Measurements from ENCODE around the gene ABHD14A. TPM values are rescaled to one million over a fixed set of nuclear protein-coding genes. Genes with fewer than 3 reads are reported as not detected.
A peak's percentile ranks its signal among the peaks of the same experiment; 100 is the strongest.

ABHD14A gene
- total and polyA plus RNA-seq, 2 of the 13 experiments (the other 11 are each of a cell fraction or from before 2014, with no cell fraction given): 29.5 to 46.9 TPM

DNA sequence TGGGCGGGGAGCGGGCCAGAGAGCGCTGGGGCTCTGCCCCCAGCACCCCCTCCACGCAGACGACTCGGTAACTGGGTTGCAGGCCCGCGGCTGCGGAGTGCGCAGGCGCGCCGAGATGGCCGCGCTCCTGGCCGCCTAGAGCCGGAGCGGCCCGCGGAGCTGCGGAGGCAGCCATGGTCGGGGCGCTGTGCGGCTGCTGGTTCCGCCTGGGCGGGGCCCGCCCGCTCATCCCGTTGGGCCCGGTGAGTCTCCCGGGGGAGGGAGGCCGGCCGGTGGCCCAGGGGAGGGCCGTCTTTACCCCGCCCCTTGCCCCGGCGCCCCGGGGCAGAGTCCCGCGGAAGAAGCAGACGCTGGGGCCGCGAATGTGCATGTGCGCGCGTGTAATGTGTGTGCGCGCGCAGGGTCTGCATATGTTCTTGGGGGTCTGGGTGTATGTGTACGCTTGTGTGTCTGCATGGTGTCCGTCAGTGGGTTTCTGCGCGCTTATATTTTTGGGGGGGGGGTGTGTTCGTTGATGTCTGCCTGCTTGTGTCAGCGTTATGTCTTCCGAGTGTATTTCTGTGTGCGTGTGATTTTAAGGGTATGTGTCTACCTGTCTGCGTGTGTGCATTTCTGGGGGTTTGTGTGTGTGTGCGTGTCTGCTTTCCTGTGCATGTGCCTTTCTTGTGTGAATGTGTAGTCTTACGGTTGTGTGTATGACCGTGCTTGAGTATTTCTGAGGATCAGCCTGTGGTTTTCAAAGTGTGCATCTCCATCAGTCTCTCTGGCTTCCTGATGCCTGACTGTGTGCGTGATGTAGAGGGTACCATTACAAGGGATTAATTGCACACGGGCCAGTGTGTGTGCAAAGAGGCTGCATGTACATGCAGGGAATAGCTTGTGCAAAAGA is at the start of gene ABHD14A (continued):
- TF ChIP-seq, protein P1, sequence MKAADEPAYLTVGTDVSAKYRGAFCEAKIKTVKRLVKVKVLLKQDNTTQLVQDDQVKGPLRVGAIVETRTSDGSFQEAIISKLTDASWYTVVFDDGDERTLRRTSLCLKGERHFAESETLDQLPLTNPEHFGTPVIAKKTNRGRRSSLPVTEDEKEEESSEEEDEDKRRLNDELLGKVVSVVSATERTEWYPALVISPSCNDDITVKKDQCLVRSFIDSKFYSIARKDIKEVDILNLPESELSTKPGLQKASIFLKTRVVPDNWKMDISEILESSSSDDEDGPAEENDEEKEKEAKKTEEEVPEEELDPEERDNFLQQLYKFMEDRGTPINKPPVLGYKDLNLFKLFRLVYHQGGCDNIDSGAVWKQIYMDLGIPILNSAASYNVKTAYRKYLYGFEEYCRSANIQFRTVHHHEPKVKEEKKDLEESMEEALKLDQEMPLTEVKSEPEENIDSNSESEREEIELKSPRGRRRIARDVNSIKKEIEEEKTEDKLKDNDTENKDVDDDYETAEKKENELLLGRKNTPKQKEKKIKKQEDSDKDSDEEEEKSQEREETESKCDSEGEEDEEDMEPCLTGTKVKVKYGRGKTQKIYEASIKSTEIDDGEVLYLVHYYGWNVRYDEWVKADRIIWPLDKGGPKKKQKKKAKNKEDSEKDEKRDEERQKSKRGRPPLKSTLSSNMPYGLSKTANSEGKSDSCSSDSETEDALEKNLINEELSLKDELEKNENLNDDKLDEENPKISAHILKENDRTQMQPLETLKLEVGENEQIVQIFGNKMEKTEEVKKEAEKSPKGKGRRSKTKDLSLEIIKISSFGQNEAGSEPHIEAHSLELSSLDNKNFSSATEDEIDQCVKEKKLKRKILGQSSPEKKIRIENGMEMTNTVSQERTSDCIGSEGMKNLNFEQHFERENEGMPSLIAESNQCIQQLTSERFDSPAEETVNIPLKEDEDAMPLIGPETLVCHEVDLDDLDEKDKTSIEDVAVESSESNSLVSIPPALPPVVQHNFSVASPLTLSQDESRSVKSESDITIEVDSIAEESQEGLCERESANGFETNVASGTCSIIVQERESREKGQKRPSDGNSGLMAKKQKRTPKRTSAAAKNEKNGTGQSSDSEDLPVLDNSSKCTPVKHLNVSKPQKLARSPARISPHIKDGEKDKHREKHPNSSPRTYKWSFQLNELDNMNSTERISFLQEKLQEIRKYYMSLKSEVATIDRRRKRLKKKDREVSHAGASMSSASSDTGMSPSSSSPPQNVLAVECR (CRISPR knock-in tag; IDR thresholded peaks at IDR 0.05; ENCODE audit: borderline replicate concordance): peak; percentile 64
- no peak for TF ChIP-seq ZNF264 (CRISPR knock-in tag; IDR thresholded peaks at IDR 0.05)
- peak; percentile 4 for TF ChIP-seq ERF (CRISPR knock-in tag; IDR thresholded peaks at IDR 0.05)
- TF ChIP-seq ATF7-NPFF (CRISPR knock-in tag; IDR thresholded peaks at IDR 0.05; ENCODE audit: low read depth): peak; percentile 52; the same call in 1 of the 2 replicates
- TF ChIP-seq ZBTB38 (CRISPR knock-in tag; IDR thresholded peaks at IDR 0.05): peak; percentile 29; the same call in 1 of the 2 replicates
- TF ChIP-seq, protein P2, sequence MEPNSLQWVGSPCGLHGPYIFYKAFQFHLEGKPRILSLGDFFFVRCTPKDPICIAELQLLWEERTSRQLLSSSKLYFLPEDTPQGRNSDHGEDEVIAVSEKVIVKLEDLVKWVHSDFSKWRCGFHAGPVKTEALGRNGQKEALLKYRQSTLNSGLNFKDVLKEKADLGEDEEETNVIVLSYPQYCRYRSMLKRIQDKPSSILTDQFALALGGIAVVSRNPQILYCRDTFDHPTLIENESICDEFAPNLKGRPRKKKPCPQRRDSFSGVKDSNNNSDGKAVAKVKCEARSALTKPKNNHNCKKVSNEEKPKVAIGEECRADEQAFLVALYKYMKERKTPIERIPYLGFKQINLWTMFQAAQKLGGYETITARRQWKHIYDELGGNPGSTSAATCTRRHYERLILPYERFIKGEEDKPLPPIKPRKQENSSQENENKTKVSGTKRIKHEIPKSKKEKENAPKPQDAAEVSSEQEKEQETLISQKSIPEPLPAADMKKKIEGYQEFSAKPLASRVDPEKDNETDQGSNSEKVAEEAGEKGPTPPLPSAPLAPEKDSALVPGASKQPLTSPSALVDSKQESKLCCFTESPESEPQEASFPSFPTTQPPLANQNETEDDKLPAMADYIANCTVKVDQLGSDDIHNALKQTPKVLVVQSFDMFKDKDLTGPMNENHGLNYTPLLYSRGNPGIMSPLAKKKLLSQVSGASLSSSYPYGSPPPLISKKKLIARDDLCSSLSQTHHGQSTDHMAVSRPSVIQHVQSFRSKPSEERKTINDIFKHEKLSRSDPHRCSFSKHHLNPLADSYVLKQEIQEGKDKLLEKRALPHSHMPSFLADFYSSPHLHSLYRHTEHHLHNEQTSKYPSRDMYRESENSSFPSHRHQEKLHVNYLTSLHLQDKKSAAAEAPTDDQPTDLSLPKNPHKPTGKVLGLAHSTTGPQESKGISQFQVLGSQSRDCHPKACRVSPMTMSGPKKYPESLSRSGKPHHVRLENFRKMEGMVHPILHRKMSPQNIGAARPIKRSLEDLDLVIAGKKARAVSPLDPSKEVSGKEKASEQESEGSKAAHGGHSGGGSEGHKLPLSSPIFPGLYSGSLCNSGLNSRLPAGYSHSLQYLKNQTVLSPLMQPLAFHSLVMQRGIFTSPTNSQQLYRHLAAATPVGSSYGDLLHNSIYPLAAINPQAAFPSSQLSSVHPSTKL (CRISPR knock-in tag; IDR thresholded peaks at IDR 0.05): 0 out of 2 replicates have a peak, but pooled peaks have one; percentile 9
- TF ChIP-seq, protein P3, sequence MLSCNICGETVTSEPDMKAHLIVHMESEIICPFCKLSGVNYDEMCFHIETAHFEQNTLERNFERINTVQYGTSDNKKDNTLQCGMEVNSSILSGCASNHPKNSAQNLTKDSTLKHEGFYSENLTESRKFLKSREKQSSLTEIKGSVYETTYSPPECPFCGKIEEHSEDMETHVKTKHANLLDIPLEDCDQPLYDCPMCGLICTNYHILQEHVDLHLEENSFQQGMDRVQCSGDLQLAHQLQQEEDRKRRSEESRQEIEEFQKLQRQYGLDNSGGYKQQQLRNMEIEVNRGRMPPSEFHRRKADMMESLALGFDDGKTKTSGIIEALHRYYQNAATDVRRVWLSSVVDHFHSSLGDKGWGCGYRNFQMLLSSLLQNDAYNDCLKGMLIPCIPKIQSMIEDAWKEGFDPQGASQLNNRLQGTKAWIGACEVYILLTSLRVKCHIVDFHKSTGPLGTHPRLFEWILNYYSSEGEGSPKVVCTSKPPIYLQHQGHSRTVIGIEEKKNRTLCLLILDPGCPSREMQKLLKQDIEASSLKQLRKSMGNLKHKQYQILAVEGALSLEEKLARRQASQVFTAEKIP (CRISPR knock-in tag; IDR thresholded peaks at IDR 0.05; ENCODE audit: borderline replicate concordance): no peak
- TF ChIP-seq MZF1 (CRISPR knock-in tag; IDR thresholded peaks at IDR 0.05; ENCODE audit: borderline replicate concordance): no peak
- no peak for TF ChIP-seq ZBTB20 (CRISPR knock-in tag; IDR thresholded peaks at IDR 0.05; ENCODE audit: borderline replicate concordance, low read depth)
- TF ChIP-seq THAP11 (CRISPR knock-in tag; IDR thresholded peaks at IDR 0.05): peak; percentile 45; the same call in 1 of the 2 replicates
- TF ChIP-seq AKAP8 (CRISPR knock-in tag; IDR thresholded peaks at IDR 0.05): peak; percentile 76; the same call in 1 of the 2 replicates
- TF ChIP-seq ELF3 (CRISPR knock-in tag; IDR thresholded peaks at IDR 0.05): peak; percentile 26; the same call in 1 of the 2 replicates
- TF ChIP-seq, protein P4, sequence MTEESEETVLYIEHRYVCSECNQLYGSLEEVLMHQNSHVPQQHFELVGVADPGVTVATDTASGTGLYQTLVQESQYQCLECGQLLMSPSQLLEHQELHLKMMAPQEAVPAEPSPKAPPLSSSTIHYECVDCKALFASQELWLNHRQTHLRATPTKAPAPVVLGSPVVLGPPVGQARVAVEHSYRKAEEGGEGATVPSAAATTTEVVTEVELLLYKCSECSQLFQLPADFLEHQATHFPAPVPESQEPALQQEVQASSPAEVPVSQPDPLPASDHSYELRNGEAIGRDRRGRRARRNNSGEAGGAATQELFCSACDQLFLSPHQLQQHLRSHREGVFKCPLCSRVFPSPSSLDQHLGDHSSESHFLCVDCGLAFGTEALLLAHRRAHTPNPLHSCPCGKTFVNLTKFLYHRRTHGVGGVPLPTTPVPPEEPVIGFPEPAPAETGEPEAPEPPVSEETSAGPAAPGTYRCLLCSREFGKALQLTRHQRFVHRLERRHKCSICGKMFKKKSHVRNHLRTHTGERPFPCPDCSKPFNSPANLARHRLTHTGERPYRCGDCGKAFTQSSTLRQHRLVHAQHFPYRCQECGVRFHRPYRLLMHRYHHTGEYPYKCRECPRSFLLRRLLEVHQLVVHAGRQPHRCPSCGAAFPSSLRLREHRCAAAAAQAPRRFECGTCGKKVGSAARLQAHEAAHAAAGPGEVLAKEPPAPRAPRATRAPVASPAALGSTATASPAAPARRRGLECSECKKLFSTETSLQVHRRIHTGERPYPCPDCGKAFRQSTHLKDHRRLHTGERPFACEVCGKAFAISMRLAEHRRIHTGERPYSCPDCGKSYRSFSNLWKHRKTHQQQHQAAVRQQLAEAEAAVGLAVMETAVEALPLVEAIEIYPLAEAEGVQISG (CRISPR knock-in tag; IDR thresholded peaks at IDR 0.05): 0 out of 2 replicates have a peak, but pooled peaks have one; percentile 27

Data from HepG2 (cell line).